HG02759 (cell line): ENCODE data around the gene MTCH1.
"Not testable (repeated sequence)": the region's sequence is repeated elsewhere in the genome, so short reads cannot be mapped to it uniquely, and the experiment has no call there.

ENCODE experiments used
- ATAC-seq: cut with Tn5 transposase; IDR thresholded peaks from one replicate; pipeline ENCODE4 v1.9.1; 2021; ENCODE audit warnings: mild to moderate bottlenecking, moderate library complexity; ENCODE audit not compliant: unreplicated experiment

Gene MTCH1

DNA sequence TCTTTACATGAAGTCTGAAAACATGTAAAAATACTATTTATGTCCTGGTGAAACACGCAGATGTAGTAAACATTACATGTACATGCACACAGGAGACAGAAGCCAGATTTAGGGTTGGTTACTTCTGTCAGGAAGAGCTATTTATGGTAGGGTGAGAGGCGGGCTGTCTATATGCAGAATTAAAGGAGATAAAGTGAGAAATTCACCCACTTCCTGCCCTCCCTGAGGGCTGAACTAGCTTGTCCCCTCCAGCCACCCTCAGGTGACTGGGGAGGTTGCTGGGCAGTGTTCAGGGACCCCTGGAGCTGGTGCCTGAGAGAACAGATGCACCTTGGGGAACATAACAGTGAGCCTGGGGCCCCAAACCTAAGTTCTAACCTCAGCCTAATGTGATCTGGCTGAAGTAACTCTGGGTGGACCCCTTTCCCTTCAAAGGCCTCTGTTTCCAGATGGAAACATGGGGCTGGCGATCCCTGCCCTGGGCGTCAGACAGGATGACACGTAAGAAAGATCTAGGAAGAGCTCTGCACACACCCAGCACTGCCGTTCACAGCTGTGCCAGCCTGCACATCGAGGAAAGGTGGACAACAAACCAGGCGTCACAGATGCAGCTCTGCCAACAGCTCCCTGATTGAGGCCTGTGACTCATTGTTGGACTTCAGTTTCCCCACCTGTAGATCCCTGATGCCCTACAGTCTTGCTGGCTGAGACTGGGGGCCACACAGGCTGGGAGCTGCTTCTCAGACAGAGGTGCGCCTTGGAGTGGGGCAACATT is 30.1 kb downstream of the MTCH1 start:
- ATAC-seq: no peak

DNA sequence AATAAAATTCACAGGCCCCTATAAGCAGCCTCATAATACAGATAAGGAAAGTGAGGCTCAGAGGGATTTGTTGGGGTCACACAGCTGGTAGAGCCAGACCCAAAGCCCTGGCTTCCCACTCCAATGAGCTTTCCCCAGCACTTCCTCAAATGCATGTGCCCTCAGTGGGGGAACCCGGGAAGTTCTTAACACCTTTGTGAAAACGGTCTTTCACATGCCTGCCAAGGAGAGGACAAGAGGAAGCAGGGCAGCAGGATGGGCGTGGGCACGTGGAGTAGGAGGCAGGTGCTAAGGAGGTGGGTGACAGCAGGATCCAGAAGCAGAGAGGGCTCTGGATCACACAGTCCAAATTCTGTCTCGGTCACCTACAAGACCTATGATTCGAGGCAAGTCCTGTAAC is 30.9 kb downstream of the MTCH1 start:
- ATAC-seq: no peak

DNA sequence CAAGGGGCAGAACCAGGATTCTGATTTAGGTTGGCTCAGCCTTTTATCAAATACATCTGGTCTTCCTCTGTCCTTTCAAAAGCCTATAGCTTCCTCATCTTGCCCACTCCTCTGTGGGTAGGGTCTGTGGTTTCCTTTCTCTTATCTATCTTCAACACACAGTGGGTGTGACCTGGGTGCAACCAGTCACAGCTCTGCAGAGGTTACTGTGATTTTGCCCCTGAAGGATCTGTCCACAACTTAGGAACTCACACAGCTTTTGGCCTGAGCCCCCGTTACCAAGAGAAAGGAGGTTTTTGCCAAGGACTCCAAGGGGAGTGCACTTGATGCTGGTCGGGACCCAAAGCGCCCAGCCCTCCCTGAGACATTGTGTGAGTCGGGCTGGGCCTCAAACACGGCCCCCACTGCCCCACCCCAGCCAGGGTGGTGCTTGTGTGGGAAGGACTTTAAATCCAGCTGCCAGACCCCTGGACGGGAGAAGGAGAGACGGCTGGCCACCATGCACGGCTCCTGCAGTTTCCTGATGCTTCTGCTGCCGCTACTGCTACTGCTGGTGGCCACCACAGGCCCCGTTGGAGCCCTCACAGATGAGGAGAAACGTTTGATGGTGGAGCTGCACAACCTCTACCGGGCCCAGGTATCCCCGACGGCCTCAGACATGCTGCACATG is 31.6 kb downstream of the MTCH1 start, which contains the start of gene PI16:
Gene PI16, plus strand, starts transcription at position 477 of the 670 bp plus-strand sequence. Its CDS starts 23 bp downstream, at position 500.
- no peak for ATAC-seq

DNA sequence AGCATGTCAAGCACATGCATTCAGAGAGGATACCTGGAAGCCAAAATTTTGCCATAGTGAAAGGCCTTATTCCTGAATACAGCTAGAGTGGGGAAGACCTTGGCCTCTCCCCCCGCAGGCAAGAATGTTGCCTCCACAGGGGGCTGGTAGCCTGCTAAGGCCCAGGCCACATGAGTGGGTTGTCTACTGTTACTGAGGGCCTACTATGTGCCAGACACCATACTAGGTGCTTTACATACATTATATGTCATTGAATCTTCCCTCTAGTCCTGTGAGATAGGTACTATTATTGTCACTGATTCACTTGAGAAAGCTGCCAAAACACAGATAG is 32.1 kb downstream of the MTCH1 start:
- ATAC-seq: no peak

DNA sequence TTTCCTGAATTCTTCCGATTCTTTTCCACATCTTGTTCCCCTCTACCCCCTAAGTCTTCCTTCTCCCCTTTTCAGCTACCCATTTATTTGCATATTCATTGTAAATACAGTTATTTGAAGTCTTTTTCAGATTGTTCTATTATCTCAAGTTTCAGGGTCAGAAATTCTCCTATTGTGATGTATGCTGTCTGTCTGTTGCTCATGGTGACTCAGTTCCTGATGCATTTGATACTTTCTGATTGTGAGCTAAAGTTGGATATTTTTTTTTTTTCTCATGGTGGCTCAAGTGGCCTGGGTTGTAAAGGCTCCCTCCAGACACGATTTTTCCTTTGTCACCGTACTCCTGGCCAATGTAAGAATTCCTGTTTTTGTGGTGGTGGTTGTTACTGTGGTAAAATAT is 36.4 kb downstream of the MTCH1 start:
- no peak for ATAC-seq

DNA sequence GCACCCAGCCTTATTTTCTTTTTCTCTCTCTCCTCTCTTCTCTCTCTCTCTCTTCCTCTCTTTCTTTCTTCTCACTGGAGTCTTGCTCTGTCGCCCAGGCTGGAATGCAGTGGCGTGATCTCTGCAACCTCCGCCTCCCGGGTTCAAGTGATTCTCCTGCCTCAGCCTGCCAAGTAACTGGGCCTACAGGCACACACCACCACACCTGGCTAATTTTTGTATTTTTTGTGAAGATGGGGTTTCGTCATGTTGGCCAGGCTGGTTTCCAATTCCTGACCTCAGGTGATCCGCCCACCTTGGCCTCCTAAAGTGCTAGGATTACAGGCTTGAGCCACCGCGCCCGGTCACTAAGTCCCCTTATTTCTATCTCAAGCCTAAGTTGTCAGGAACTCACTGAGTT is 36.9 kb downstream of the MTCH1 start:
- not testable (repeated sequence) for ATAC-seq

DNA sequence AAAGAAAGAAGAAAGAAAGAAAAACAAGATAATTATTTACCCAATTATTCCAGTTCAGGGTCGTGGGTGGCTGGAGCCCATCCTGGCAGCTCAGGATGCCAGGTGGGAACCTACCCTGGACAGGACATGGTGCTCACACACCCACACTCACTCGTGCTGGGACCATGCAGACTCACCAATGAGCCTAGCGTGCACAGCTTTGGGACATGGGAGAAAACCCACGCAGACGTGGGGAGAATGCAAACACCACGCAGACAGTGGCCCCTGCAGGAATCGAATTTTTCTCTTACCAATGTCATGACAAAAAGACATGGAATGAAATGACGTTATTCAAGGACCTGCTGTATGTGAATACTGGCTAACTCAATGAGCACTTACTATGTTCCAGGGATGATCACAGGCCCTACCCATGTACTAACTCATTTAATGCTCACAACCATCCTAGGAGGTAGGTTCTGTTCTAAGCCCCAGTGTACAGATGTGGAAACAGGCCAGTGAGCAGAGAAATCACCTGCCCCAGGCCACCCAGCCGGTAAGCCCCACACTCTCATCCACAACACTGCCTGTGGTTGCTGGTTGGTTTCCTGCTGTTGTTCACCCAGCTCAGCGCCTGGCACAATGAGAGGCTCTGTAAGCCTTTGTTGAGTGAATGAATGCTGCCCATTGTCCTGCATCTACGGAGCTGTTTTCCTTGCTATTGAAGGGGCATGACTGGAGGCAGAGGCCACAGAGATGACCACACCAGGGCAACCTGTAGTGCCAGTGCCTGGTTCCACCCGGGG is 38.2 kb downstream of the MTCH1 start:
- peak; percentile 59 for ATAC-seq

DNA sequence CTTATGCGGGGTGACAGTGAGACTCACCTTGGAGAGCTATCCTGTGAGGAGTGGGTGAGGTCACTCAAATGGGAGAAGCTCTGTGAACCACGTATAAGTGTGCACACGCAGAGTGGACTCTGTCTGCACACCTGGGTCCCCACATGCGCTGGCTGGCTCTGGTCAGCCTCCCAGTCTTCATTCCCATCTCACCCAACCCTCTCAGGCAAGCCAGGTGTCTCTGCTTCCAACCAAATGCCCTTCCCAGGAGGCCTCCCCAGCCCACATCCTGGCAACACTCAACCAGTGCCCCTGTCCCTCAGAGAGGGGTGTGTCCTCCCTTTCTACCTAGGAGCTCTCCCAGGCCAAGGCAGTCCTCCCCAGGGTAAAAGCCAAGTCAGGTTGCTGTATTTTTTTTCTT is 39.5 kb downstream of the MTCH1 start:
- no peak for ATAC-seq

DNA sequence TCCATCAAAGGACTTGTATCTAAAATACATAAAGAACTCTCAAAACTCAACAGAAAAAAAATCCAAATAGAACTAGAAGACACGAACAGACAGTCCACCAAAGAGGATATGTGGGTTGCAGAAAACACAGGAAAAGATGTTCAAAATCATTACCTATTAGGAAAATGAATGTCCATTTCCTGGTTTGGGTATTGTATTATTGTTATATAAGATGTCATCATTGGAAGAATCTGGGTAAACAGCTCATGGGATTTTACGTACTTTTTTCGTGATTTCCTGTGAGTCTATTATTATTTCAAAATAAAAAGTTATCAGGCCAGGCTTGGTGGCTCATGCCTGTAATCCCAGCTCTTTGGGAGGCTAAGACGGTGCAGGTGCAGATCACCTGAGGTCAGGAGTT is 40.7 kb downstream of the MTCH1 start:
- no peak for ATAC-seq

DNA sequence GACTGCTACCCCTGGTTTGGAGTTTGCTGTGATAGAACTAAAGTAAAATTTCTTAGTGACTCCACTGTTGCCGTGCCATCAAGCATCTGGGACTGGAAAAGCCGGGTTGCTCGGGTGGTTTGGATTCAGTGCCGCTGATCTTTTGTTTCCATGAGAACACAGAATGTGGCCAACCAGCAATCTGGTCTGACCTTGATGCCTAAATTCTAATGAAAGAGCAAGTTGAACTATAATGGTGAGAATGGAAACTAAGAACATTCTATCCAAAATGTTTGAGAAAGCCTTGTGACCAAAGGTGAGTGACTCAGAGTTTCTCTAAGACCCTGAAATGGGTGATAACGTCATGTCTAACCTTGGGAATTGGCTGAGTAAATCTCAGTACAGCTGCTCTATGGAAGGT is 41.3 kb downstream of the MTCH1 start:
- ATAC-seq: no peak

DNA sequence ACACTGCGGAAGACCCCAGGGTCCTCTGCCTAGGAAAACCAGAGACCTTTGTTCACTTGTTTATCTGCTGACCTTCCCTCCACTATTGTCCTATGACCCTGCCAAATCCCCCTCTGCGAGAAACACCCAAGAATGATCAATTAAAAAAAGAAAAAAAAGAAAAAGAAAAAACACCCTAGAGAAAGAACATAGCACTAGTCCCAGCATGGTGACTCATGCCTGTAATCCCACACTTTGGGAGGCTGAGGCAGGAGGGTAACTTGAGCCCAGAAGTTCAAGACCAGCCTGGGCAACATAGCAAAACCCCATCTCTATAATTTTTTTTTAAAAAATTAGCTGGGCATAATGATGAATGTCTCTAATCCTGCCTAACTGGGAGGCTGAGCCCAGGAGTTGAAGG is 43.7 kb downstream of the MTCH1 start:
- ATAC-seq: not testable (repeated sequence)

DNA sequence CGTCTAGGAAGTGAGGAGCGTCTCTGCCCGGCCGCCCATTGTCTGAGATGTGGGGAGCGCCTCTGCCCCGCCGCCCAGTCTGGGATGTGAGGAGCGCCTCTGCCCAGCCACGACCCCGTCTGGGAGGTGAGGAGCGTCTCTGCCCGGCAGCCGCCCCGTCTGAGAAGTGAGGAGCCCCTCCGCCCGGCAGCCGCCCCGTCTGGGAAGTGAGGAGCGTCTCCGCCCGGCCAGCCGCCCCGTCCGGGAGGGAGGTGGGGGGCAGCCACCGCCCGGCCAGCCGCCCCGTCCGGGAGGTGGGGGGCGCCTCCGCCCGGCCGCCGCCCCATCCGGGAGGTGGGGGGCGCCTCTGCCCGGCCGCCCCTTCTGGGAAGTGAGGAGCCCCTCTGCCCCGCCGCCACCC is 44.4 kb downstream of the MTCH1 start:
- ATAC-seq: not testable (repeated sequence)

DNA sequence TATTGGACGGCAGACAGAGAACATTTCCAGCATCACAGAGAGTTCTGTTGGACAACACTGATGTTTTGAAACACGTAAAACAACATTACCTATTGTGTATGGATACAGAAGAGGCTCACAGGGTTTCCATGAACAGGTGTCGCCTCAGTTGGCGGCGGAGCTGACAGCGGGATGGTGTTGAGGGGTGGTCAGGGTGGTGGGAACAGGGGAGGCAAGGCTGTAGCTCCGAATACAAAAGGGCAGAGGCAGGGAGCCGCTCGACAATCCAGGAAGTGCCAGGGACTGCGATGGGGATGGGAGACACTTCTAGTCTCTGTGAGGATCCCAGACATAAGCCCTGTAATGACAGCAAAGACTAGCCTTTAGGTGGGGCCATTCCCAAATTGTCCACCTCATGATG is 46.0 kb downstream of the MTCH1 start:
- ATAC-seq: no peak

DNA sequence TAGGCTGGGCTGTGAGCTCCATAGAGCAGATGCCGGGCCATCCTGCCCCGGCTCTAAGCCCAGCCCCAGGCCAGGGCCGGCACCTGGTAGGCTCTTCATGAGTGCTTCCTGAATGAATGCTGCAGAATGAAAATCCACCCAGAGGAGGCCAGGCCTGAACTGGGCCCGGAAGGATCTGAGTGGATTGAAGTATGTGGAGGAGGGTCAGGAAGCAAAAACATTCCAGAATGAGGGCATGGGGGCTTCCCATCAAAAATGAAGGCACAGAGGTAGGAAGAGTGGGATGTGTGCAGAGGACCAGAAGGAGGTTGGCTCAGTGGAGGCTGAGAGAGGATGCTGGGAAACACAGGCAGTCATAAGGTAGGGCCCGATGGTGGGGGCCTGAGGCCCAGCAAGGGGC is 47.0 kb downstream of the MTCH1 start:
- ATAC-seq: not testable (repeated sequence)

DNA sequence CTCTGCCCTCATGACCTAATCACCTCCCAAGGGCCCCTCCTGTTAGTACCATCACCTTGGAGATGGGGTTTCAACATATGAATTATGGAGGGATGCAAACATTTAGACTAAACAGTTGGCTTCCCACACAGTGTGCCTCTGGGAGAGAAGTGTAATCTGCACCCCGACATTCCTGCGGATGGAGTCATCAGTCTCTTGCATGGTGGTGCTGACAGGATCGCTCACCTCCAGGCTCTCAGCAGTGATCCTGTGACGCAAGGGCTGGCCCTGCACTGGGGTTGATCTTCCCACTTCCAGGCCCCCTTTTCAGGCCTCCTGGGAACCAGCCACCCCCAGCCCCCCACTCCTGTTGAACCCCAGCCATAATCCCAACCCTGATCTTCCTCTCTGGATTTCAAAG is 47.5 kb downstream of the MTCH1 start:
- ATAC-seq: no peak

DNA sequence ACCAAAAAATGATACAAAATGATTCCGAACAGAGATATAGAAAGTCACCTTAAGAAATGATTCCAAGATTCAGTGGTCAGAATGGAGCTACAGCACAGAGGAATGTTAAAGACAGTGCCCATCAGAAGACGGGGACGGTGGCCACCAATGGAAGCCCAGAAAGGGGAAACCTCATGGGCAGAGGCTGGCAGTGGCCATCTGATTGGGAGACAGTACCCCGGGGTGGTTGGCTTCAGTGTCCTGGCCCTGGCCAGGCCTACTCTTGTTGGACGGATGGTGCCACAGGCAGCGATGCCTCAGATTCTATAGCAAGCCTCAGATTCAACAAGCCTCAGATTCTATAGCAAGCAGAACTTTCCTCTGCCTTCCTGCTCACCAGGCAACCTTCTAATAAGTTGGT is 48.1 kb downstream of the MTCH1 start:
- no peak for ATAC-seq

DNA sequence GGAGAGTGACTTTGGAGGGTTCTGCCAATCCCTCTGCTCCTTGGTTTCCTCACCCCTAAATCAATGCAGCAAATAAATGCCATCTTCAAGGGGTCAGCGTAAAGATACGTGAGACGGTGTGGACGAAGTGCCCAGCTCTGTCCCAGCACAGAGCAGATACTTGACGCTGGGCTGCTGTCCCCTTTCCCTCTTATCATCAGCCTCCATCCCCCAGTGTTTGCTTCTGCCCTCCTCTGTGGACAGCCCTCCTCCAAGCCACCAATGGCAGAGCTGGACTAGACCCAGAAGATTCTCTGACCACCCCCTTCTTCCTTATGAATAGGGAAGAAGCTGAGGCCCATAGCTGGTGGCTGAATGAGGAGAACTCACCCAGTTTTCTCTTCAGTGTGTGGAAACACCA is 49.2 kb downstream of the MTCH1 start:
- ATAC-seq: no peak

DNA sequence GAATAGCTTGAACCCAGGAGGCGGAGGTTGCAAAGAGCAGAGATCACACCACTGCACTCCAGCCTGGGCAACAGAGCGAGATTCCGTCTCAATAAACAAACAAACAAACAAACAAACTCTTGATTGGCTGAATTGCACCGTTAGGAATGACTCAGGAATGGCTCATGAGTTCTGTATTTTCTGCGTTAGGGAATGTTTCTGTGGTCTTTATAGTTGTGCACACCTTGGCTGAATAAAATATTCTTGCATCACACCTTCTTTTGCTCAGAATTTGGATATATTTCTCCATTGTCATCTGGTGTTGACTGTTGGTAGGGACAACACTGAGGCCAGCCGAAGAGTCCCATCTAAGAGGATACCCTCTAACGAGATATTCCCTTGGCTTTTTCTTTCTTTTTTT is 51.1 kb downstream of the MTCH1 start:
- ATAC-seq: no peak

DNA sequence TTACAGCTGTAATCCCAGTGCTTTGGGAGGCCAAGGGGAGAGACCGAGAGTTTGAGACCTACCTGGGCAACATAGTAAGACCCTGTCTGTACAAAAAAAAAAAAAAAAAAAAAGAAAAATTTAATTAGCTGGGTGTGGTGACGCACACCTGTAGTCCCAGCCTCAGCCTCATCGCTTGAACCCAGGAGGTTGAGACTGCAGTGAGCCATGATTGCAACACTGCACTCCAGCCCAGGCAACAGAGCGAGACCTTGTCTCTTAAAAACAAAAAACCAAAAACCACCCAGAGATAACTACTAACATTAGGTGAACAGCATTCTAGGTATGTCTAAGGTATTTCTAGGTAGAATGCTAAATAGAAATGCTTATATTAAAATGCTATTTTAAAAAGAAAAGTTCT is 52.5 kb downstream of the MTCH1 start:
- ATAC-seq: no peak

DNA sequence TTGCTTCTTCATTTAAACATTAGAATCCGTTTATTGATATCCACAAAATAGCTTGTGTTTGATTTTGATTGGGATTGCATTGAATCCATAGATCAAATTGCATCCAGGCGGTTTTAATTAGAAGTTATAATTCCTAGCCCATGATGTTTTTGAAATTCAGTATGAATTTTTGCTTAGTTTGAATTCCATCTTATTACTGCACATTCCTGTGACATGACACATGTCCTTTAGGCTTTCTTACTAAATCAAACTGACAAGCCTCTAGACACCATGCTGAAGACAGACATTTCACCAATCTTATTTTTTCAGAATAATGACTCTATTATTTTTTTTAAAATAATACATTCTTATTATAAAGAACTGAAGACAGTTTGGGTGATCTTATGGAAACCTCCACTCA is 52.9 kb downstream of the MTCH1 start:
- ATAC-seq: no peak

DNA sequence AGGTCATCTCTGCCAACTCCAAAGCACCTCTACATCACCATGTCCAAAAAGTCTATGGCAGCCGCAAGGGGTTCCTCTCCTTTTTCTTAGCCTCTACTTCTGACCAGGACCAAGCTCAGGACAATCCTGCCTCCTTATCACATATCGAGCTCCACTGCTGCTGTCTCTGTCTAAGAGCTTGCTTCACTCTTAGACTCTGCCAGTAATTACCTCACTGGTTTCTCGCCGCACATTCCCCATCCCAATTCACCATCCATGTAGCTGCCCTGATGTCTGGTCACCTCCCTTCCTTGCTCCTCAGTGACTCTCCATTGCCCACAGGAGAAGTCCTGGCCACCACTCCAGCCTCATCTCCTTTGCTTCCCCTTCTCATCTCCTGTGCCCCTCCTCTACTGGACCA is 55.5 kb downstream of the MTCH1 start:
- ATAC-seq: no peak

DNA sequence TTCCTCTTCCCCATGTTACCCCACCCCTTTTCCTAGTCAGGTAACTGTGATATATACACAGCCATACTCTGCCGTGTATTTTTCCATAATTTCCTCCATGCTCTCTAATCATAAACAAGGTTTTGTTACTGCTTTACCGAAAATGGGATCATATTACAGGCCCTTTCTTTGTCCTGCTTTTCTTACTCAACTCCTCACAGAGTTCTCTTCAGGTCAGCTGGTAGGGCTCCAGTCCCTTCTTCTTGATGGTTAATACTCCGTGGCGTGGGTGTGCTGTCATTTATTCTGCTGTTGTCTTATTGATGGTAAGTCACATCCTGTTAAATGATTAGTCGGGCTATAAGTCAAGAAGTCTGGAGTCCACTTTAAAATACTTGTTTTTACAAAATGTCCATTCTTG is 56.4 kb downstream of the MTCH1 start:
- no peak for ATAC-seq
